Thoracic aorta (tissue), 2 donors: ENCODE data around the gene HP1BP3. TPM values are rescaled to one million over a fixed set of nuclear protein-coding genes. Genes with fewer than 3 reads are reported as not detected.

Source experiments
- ATAC-seq: fragments of 150-250 bp; one replicate; pipeline ENCODE4 v1.8.0; 2017; ENCODE audit warnings: low read depth; ENCODE audit not compliant: insufficient number of reproducible peaks, low FRiP score
- DNase-seq: peaks from one replicate; pipeline ENCODE4 v3.0.0-alpha.2; 2020; ENCODE audit warnings: low spot score
- H3K27ac ChIP-seq, 2 donors: fragments of 200-600 bp; sonication (generic); 1 replicate in 1 of 2; 2 replicates in 1 of 2; pipeline ENCODE4 v1.5.1; 2016; ENCODE audit warnings: mild to moderate bottlenecking in 2 of 2, moderate library complexity in 2 of 2
- H3K27me3 ChIP-seq: fragments of 200-600 bp; sonication (generic); replicated peaks from 2 replicates; pipeline ENCODE4 v1.6.0; 2016; ENCODE audit warnings: mild to moderate bottlenecking; ENCODE audit not compliant: insufficient read depth
- H3K36me3 ChIP-seq: fragments of 200-600 bp; sonication (generic); one replicate; pipeline ENCODE4 v1.5.1; 2016
- H3K4me1 ChIP-seq, 2 donors: fragments of 200-600 bp; sonication (generic); 1 replicate in 1 of 2; 2 replicates in 1 of 2; pipeline versions ENCODE4 v1.5.1 to v1.6.0; 2016; ENCODE audit warnings: low read depth in 2 of 2, mild to moderate bottlenecking in 1 of 2; ENCODE audit not compliant: control insufficient read depth in 1 of 2
- H3K4me3 ChIP-seq: fragments of 200-600 bp; sonication (generic); 2 replicates; pipeline ENCODE4 v1.5.1; 2016; ENCODE audit warnings: mild to moderate bottlenecking
- H3K9me3 ChIP-seq: fragments of 200-600 bp; sonication (generic); 2 replicates; pipeline ENCODE4 v1.5.1; 2016
- CTCF ChIP-seq: fragments of 200-600 bp; sonication (generic); IDR thresholded peaks from one replicate; pipeline ENCODE4 v1.5.1; 2019; ENCODE audit warnings: antibody characterized with exemption
- total RNA-seq, 2 donors: library from RNA; depleted of rRNA; stranded (reverse); fragments of >200 nt; gene quantifications; one replicate each; pipeline versions ENCODE4 v1.1.0 to v1.2.3, GENCODE V29; 2016

Gene HP1BP3
- total RNA-seq, 2 donors from 2014 or later: 186 to 189 TPM

- H3K4me3 ChIP-seq: no peak overlapping the region
- no peaks in the 10 kb centered on the region for H3K9me3 ChIP-seq
- H3K27ac ChIP-seq: no peak overlapping the region
- peaks cover 12 to 25% of the 10 kb centered on the region in 2 donors for H3K4me1 ChIP-seq
- ATAC-seq (no peak), DNase-seq (no peak)
- H3K27me3 ChIP-seq: peaks cover 7% of the 10 kb centered on the region
- TF ChIP-seq CTCF: no peak
- H3K36me3 ChIP-seq: no peaks in the 10 kb centered on the region
These were observed 56.4 kb downstream of the HP1BP3 start for GRCh38 chr1:20730690-20731056.

- H3K4me1 ChIP-seq: peaks cover 12 to 25% of the 10 kb centered on the region in 2 donors
- H3K27me3 ChIP-seq: peaks cover 7% of the 10 kb centered on the region
- no peak for TF ChIP-seq CTCF
- no peak overlapping the region for H3K4me3 ChIP-seq
- H3K9me3 ChIP-seq: no peaks in the 10 kb centered on the region
- no peak overlapping the region for H3K27ac ChIP-seq
- DNase-seq: no peak
- ATAC-seq: no peak
- H3K36me3 ChIP-seq: no peaks in the 10 kb centered on the region
These were observed 57.0 kb downstream of the HP1BP3 start for GRCh38 chr1:20729990-20730689.

GRCh38 chr1:20729155-20729931 lies 57.8 kb downstream of the HP1BP3 start:
- peaks cover 7% of the 10 kb centered on the region for H3K27me3 ChIP-seq
- no peak for ATAC-seq
- DNase-seq: no peak
- no peaks in the 10 kb centered on the region for H3K9me3 ChIP-seq
- no peaks in the 10 kb centered on the region for H3K36me3 ChIP-seq
- H3K27ac ChIP-seq: no peak overlapping the region
- TF ChIP-seq CTCF: no peak
- H3K4me3 ChIP-seq: no peak overlapping the region
- peaks cover 12 to 25% of the 10 kb centered on the region in 2 donors for H3K4me1 ChIP-seq

GRCh38 chr1:20728371-20729154 lies 58.5 kb downstream of the HP1BP3 start:
- no peak for TF ChIP-seq CTCF
- DNase-seq (no peak), ATAC-seq (no peak)
- Histone ChIP-seq H3K4me1 (peaks cover 11 to 23% of the 10 kb centered on the region in 2 donors), H3K4me3 (no peak overlapping the region), H3K27ac (no peak overlapping the region), H3K9me3 (no peaks in the 10 kb centered on the region), H3K36me3 (no peaks in the 10 kb centered on the region), H3K27me3 (peaks cover 7% of the 10 kb centered on the region)

- no peak overlapping the region for H3K27ac ChIP-seq
- ATAC-seq: no peak
- TF ChIP-seq CTCF: no peak
These were observed 59.3 kb downstream of the HP1BP3 start for GRCh38 chr1:20727746-20728316.

More at GRCh38 chr1:20727746-20728316, 59.3 kb downstream of the HP1BP3 start:
- Histone ChIP-seq H3K36me3 (no peaks in the 10 kb centered on the region), H3K4me3 (no peak overlapping the region), H3K27me3 (peaks cover 7% of the 10 kb centered on the region), H3K9me3 (no peaks in the 10 kb centered on the region), H3K4me1 (peaks cover 7 to 17% of the 10 kb centered on the region in 2 donors)
- DNase-seq: no peak
